ENCODE data around the gene XRCC4. TPM values are rescaled to one million over a fixed set of nuclear protein-coding genes. Genes with fewer than 3 reads are reported as not detected.
A peak's percentile ranks its signal among the peaks of the same experiment; 100 is the strongest.

Gene XRCC4
- total and polyA plus RNA-seq, 9 of the 15 experiments (the other 6 are each of a cell fraction or from before 2014, with no cell fraction given): 13.6 to 61.6 (median 22.4) TPM

DNA sequence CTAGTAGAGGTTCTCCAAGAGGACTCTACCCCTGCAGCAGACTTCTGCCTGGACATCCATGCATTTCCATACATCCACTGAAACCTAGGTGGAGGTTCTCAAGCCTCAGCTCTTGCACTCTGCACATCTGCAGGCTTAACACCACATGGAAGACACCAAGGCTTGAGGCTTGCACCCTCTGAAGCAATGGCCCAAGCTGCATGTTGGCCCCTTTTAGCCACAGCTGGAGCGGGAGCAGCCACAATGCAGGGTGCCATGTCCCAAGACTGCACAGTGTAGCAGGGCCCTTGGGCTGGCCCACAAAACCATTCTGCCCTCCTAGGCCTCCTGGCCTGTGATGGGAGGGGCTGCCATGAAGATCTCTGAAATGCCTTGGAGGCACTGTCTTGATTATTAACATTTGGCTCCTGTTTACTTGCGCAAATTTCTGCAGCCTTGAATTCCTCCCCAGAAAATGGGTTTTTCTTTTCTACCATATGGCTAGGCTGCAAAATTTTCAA lies 271.0 kb downstream of the XRCC4 start:
- BruUV-seq (replicated peaks): no TSS peak
- Histone ChIP-seq H3K9ac (ENCODE audit: insufficient read depth in 1 of 2, low read depth in 2 of 2, low read length in 2 of 2) (no peak overlapping the region), H3K4me1 (replicated peaks in 1 of 2; ENCODE audit: control insufficient read depth in 2 of 2, insufficient read depth in 2 of 2, low read length in 2 of 2) (no peaks in the 10 kb centered on the region), H3K9me1 (ENCODE audit: control insufficient read depth, insufficient read depth, low read length) (no peaks in the 10 kb centered on the region), H2AFZ (ENCODE audit: low read depth, low read length) (no peak overlapping the region), H3K27ac (ENCODE audit: extremely low read depth, low read depth, low read length) (no peak overlapping the region), H3K4me3 (no peak overlapping the region), H3K79me2 (ENCODE audit: control insufficient read depth, insufficient read depth, low read length) (no peaks in the 10 kb centered on the region), H3K27me3 (ENCODE audit: control insufficient read depth in 2 of 2, insufficient read depth in 2 of 2, low read length in 2 of 2) (no peaks in the 10 kb centered on the region), H3K9me3 (replicated peaks; ENCODE audit: control insufficient read depth, insufficient read depth, low read depth, low read length) (peaks cover 12% of the 10 kb centered on the region), H3K4me2 (ENCODE audit: insufficient read depth, low read length) (no peak overlapping the region), H3K36me3 (ENCODE audit: control insufficient read depth, insufficient read depth, low read length) (no peaks in the 10 kb centered on the region), H4K20me1 (replicated peaks; ENCODE audit: control insufficient read depth, insufficient read depth, low read length) (no peaks in the 10 kb centered on the region)
- whole genome bisulfite sequencing (ENCODE audit: insufficient coverage, low coverage, missing lambda C conversion rate): 72% methylated on average over 2 of the region's 2 CpGs
- ChIA-PET CTCF (ENCODE audit: low intra/inter-chr PET ratio) (no interaction called here), POLR2A (interaction anchor here (0.6 kb wide), 1 partner anchor 18 kb away, joined by 3 read pairs; no protein-coding TSS in a partner anchor)
- no peak for DNase-seq (ENCODE audit: extremely low read depth in 1 of 4, low spot score in 3 of 4)
- FAIRE-seq: no peak
- intact Hi-C loops (cut with micrococcal nuclease): no loop called here
- in situ Hi-C loops (cut with MboI): no loop called here
- ATAC-seq: no peak
- TF ChIP-seq SIRT6 (IDR thresholded peaks at IDR 0.05; ENCODE audit: low read depth, low read length) (no peak), CBX5 (IDR thresholded peaks at IDR 0.05; ENCODE audit: borderline replicate concordance, low read depth) (peak; percentile 90), PHTF2 (CRISPR knock-in tag; IDR thresholded peaks at IDR 0.05) (no peak), CBX1 (IDR thresholded peaks at IDR 0.05; ENCODE audit: low read depth) (0 out of 2 replicates have a peak, but pooled peaks have one; percentile 47), ZNF551 (CRISPR knock-in tag; IDR thresholded peaks at IDR 0.05) (no peak), CBX3 (IDR thresholded peaks at IDR 0.05; ENCODE audit: borderline replicate concordance in 1 of 2, low read length in 2 of 2) (0 out of 3 replicates have a peak, but pooled peaks of 1 of the 2 experiments have one; percentile 37), ZNF133 (CRISPR knock-in tag; IDR thresholded peaks at IDR 0.05) (no peak), KAT7 (CRISPR knock-in tag; IDR thresholded peaks at IDR 0.05; ENCODE audit: borderline replicate concordance) (no peak), TCF3 (CRISPR knock-in tag; IDR thresholded peaks at IDR 0.05) (no peak), KHSRP (IDR thresholded peaks at IDR 0.05) (no peak), TRIM28 (IDR thresholded peaks at IDR 0.05) (peak; percentile 81; the same call in 1 of the 2 replicates), ZFP36 (IDR thresholded peaks at IDR 0.05; ENCODE audit: low read depth, low read length, partially characterized antibody) (peak; percentile 92)
- TF ChIP-seq, protein P1, sequence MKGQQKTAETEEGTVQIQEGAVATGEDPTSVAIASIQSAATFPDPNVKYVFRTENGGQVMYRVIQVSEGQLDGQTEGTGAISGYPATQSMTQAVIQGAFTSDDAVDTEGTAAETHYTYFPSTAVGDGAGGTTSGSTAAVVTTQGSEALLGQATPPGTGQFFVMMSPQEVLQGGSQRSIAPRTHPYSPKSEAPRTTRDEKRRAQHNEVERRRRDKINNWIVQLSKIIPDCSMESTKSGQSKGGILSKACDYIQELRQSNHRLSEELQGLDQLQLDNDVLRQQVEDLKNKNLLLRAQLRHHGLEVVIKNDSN (CRISPR knock-in tag; IDR thresholded peaks at IDR 0.05): no peak
- TF ChIP-seq, protein P2, sequence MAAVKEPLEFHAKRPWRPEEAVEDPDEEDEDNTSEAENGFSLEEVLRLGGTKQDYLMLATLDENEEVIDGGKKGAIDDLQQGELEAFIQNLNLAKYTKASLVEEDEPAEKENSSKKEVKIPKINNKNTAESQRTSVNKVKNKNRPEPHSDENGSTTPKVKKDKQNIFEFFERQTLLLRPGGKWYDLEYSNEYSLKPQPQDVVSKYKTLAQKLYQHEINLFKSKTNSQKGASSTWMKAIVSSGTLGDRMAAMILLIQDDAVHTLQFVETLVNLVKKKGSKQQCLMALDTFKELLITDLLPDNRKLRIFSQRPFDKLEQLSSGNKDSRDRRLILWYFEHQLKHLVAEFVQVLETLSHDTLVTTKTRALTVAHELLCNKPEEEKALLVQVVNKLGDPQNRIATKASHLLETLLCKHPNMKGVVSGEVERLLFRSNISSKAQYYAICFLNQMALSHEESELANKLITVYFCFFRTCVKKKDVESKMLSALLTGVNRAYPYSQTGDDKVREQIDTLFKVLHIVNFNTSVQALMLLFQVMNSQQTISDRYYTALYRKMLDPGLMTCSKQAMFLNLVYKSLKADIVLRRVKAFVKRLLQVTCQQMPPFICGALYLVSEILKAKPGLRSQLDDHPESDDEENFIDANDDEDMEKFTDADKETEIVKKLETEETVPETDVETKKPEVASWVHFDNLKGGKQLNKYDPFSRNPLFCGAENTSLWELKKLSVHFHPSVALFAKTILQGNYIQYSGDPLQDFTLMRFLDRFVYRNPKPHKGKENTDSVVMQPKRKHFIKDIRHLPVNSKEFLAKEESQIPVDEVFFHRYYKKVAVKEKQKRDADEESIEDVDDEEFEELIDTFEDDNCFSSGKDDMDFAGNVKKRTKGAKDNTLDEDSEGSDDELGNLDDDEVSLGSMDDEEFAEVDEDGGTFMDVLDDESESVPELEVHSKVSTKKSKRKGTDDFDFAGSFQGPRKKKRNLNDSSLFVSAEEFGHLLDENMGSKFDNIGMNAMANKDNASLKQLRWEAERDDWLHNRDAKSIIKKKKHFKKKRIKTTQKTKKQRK (IDR thresholded peaks at IDR 0.05; ENCODE audit: borderline replicate concordance, low read depth, low read length): peak; percentile 50; the same call in 1 of the 2 replicates
- TF ChIP-seq, protein P3, sequence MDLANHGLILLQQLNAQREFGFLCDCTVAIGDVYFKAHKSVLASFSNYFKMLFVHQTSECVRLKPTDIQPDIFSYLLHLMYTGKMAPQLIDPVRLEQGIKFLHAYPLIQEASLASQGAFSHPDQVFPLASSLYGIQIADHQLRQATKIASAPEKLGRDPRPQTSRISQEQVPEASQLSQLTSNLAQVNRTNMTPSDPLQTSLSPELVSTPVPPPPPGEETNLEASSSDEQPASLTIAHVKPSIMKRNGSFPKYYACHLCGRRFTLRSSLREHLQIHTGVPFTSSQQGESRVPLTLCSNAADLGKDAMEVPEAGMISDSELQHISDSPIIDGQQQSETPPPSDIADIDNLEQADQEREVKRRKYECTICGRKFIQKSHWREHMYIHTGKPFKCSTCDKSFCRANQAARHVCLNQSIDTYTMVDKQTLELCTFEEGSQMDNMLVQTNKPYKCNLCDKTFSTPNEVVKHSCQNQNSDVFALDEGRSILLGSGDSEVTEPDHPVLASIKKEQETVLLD (IDR thresholded peaks at IDR 0.05): no peak
- TF ChIP-seq, protein P4, sequence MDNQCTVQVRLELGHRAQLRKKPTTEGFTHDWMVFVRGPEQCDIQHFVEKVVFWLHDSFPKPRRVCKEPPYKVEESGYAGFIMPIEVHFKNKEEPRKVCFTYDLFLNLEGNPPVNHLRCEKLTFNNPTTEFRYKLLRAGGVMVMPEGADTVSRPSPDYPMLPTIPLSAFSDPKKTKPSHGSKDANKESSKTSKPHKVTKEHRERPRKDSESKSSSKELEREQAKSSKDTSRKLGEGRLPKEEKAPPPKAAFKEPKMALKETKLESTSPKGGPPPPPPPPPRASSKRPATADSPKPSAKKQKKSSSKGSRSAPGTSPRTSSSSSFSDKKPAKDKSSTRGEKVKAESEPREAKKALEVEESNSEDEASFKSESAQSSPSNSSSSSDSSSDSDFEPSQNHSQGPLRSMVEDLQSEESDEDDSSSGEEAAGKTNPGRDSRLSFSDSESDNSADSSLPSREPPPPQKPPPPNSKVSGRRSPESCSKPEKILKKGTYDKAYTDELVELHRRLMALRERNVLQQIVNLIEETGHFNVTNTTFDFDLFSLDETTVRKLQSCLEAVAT (IDR thresholded peaks at IDR 0.05): no peak
